ENCODE measurements around the gene VAC14. TPM values are rescaled to one million over a fixed set of nuclear protein-coding genes. Genes with fewer than 3 reads are reported as not detected.

Gene VAC14
- total and polyA plus RNA-seq, 5 donors from 2014 or later: 27.0 to 38.8 (median 30.1) TPM

- Mint-ChIP-seq H3K27me3 (peaks cover 16% of the 10 kb centered on the region), H3K36me3 (no peaks in the 10 kb centered on the region), H3K9me3 (no peaks in the 10 kb centered on the region), H3K4me1 (no peaks in the 10 kb centered on the region), H3K27ac (no peak overlapping the region), H3K4me3 (no peak overlapping the region)
- no peak overlapping the region for H3K27ac ChIP-seq (ENCODE audit: insufficient read depth, low read length, poor library complexity, severe bottlenecking)
- H3K36me3 ChIP-seq (ENCODE audit: control insufficient read depth, insufficient read depth, low read length): no peaks in the 10 kb centered on the region
- no peaks in the 10 kb centered on the region for H3K9me3 ChIP-seq (ENCODE audit: control insufficient read depth in 2 of 2, low read length in 2 of 2)
- ATAC-seq (ENCODE audit: low read depth in 2 of 2) (no peak), DNase-seq (no peak)
- H3K4me3 ChIP-seq (ENCODE audit: low read depth, low read length): no peak overlapping the region
- H3K4me1 ChIP-seq (ENCODE audit: control insufficient read depth, insufficient read depth, low read length, poor library complexity, severe bottlenecking): peaks cover 3% of the 10 kb centered on the region
- no peaks in the 10 kb centered on the region for H3K27me3 ChIP-seq (ENCODE audit: control insufficient read depth, insufficient read depth, low read length)
Measured at GRCh38 chr16:70679671-70680494, 121.1 kb downstream of the VAC14 start.

- ATAC-seq (ENCODE audit: low read depth in 2 of 2) (no peak), DNase-seq (no peak)
- no peaks in the 10 kb centered on the region for H3K27me3 ChIP-seq (ENCODE audit: control insufficient read depth, insufficient read depth, low read length)
- Mint-ChIP-seq H3K9me3 (no peaks in the 10 kb centered on the region), H3K27ac (no peak overlapping the region), H3K36me3 (no peaks in the 10 kb centered on the region), H3K4me1 (no peaks in the 10 kb centered on the region), H3K27me3 (peaks cover 15% of the 10 kb centered on the region), H3K4me3 (no peak overlapping the region)
- H3K4me3 ChIP-seq (ENCODE audit: low read depth, low read length): no peak overlapping the region
- no peaks in the 10 kb centered on the region for H3K9me3 ChIP-seq (ENCODE audit: control insufficient read depth in 2 of 2, low read length in 2 of 2)
- H3K27ac ChIP-seq (ENCODE audit: insufficient read depth, low read length, poor library complexity, severe bottlenecking): no peak overlapping the region
- H3K4me1 ChIP-seq (ENCODE audit: control insufficient read depth, insufficient read depth, low read length, poor library complexity, severe bottlenecking): no peaks in the 10 kb centered on the region
- no peaks in the 10 kb centered on the region for H3K36me3 ChIP-seq (ENCODE audit: control insufficient read depth, insufficient read depth, low read length)
Measured at GRCh38 chr16:70678898-70679670, 121.9 kb downstream of the VAC14 start.

- H3K27ac ChIP-seq (ENCODE audit: insufficient read depth, low read length, poor library complexity, severe bottlenecking): no peak overlapping the region
- no peaks in the 10 kb centered on the region for H3K9me3 Mint-ChIP-seq
- no peaks in the 10 kb centered on the region for H3K27me3 ChIP-seq (ENCODE audit: control insufficient read depth, insufficient read depth, low read length)
- H3K36me3 Mint-ChIP-seq: no peaks in the 10 kb centered on the region
- no peak overlapping the region for H3K4me3 Mint-ChIP-seq
- DNase-seq (no peak), ATAC-seq (ENCODE audit: low read depth in 2 of 2) (no peak)
- no peaks in the 10 kb centered on the region for H3K36me3 ChIP-seq (ENCODE audit: control insufficient read depth, insufficient read depth, low read length)
- no peaks in the 10 kb centered on the region for H3K4me1 Mint-ChIP-seq
- H3K4me3 ChIP-seq (ENCODE audit: low read depth, low read length): no peak overlapping the region
- no peaks in the 10 kb centered on the region for H3K9me3 ChIP-seq (ENCODE audit: control insufficient read depth in 2 of 2, low read length in 2 of 2)
- peaks cover 12% of the 10 kb centered on the region for H3K27me3 Mint-ChIP-seq
- H3K4me1 ChIP-seq (ENCODE audit: control insufficient read depth, insufficient read depth, low read length, poor library complexity, severe bottlenecking): no peaks in the 10 kb centered on the region
- no peak overlapping the region for H3K27ac Mint-ChIP-seq
Measured at GRCh38 chr16:70678121-70678897, 122.6 kb downstream of the VAC14 start.

- Mint-ChIP-seq H3K36me3 (no peaks in the 10 kb centered on the region), H3K9me3 (no peaks in the 10 kb centered on the region), H3K27ac (no peak overlapping the region), H3K4me1 (no peaks in the 10 kb centered on the region), H3K4me3 (no peak overlapping the region), H3K27me3 (peaks cover 5% of the 10 kb centered on the region)
- ATAC-seq (ENCODE audit: low read depth in 2 of 2) (no peak), DNase-seq (no peak)
- no peaks in the 10 kb centered on the region for H3K9me3 ChIP-seq (ENCODE audit: control insufficient read depth in 2 of 2, low read length in 2 of 2)
- no peak overlapping the region for H3K4me3 ChIP-seq (ENCODE audit: low read depth, low read length)
- H3K4me1 ChIP-seq (ENCODE audit: control insufficient read depth, insufficient read depth, low read length, poor library complexity, severe bottlenecking): no peaks in the 10 kb centered on the region
- no peak overlapping the region for H3K27ac ChIP-seq (ENCODE audit: insufficient read depth, low read length, poor library complexity, severe bottlenecking)
- no peaks in the 10 kb centered on the region for H3K36me3 ChIP-seq (ENCODE audit: control insufficient read depth, insufficient read depth, low read length)
- no peaks in the 10 kb centered on the region for H3K27me3 ChIP-seq (ENCODE audit: control insufficient read depth, insufficient read depth, low read length)
Measured at GRCh38 chr16:70677499-70678120, 123.3 kb downstream of the VAC14 start.

- ATAC-seq (ENCODE audit: low read depth in 2 of 2) (no peak), DNase-seq (no peak)
- H3K4me3 ChIP-seq (ENCODE audit: low read depth, low read length): no peak overlapping the region
- Mint-ChIP-seq H3K27me3 (no peaks in the 10 kb centered on the region), H3K27ac (no peak overlapping the region), H3K4me1 (no peaks in the 10 kb centered on the region), H3K36me3 (no peaks in the 10 kb centered on the region), H3K9me3 (no peaks in the 10 kb centered on the region), H3K4me3 (no peak overlapping the region)
- H3K9me3 ChIP-seq (ENCODE audit: control insufficient read depth in 2 of 2, low read length in 2 of 2): no peaks in the 10 kb centered on the region
- H3K36me3 ChIP-seq (ENCODE audit: control insufficient read depth, insufficient read depth, low read length): no peaks in the 10 kb centered on the region
- no peaks in the 10 kb centered on the region for H3K4me1 ChIP-seq (ENCODE audit: control insufficient read depth, insufficient read depth, low read length, poor library complexity, severe bottlenecking)
- H3K27ac ChIP-seq (ENCODE audit: insufficient read depth, low read length, poor library complexity, severe bottlenecking): no peak overlapping the region
- H3K27me3 ChIP-seq (ENCODE audit: control insufficient read depth, insufficient read depth, low read length): no peaks in the 10 kb centered on the region
Measured at GRCh38 chr16:70676675-70677498, 124.1 kb downstream of the VAC14 start.

- no peaks in the 10 kb centered on the region for H3K4me1 Mint-ChIP-seq
- ATAC-seq (ENCODE audit: low read depth in 2 of 2) (no peak), DNase-seq (no peak)
- no peak overlapping the region for H3K4me3 Mint-ChIP-seq
- no peaks in the 10 kb centered on the region for H3K9me3 Mint-ChIP-seq
- H3K36me3 Mint-ChIP-seq: no peaks in the 10 kb centered on the region
- H3K27ac Mint-ChIP-seq: peak overlapping the region in 1 of 3 donors; percentile 14
- no peaks in the 10 kb centered on the region for H3K9me3 ChIP-seq (ENCODE audit: control insufficient read depth in 2 of 2, low read length in 2 of 2)
- no peaks in the 10 kb centered on the region for H3K27me3 Mint-ChIP-seq
- no peak overlapping the region for H3K4me3 ChIP-seq (ENCODE audit: low read depth, low read length)
- no peaks in the 10 kb centered on the region for H3K27me3 ChIP-seq (ENCODE audit: control insufficient read depth, insufficient read depth, low read length)
- no peak overlapping the region for H3K27ac ChIP-seq (ENCODE audit: insufficient read depth, low read length, poor library complexity, severe bottlenecking)
- no peaks in the 10 kb centered on the region for H3K4me1 ChIP-seq (ENCODE audit: control insufficient read depth, insufficient read depth, low read length, poor library complexity, severe bottlenecking)
- H3K36me3 ChIP-seq (ENCODE audit: control insufficient read depth, insufficient read depth, low read length): no peaks in the 10 kb centered on the region
Measured at GRCh38 chr16:70675851-70676513, 125.0 kb downstream of the VAC14 start.
